Sigmoid colon (tissue), 4 donors: Measurements from ENCODE around the gene XPNPEP3.

ENCODE experiments used
- EP300 ChIP-seq, 4 donors: sonication (generic); formaldehyde crosslinking; IDR thresholded peaks; one replicate each; pipeline ENCODE4 v1.6.1; 2017; ENCODE audit warnings: antibody characterized with exemption in 4 of 4
- POLR2AphosphoS5 ChIP-seq, 4 donors: sonication (generic); formaldehyde crosslinking; IDR thresholded peaks; one replicate each; pipeline ENCODE4 v1.6.1; 2017; ENCODE audit warnings: antibody characterized with exemption in 4 of 4
- TF ChIP-seq, protein P1 (sequence below), 4 experiments: fragments of 450-650 bp in 3 of 4; fragments of 200-600 bp in 1 of 4; IDR thresholded peaks; one replicate each; pipeline ENCODE4 v1.5.1; 2016 to 2019; ENCODE audit warnings: antibody characterized with exemption in 4 of 4, mild to moderate bottlenecking in 3 of 4, moderate library complexity in 2 of 4

GRCh38 chr22:40819599-40820140, 37.3 kb upstream of the XPNPEP3 start:
- TF ChIP-seq, protein P1, sequence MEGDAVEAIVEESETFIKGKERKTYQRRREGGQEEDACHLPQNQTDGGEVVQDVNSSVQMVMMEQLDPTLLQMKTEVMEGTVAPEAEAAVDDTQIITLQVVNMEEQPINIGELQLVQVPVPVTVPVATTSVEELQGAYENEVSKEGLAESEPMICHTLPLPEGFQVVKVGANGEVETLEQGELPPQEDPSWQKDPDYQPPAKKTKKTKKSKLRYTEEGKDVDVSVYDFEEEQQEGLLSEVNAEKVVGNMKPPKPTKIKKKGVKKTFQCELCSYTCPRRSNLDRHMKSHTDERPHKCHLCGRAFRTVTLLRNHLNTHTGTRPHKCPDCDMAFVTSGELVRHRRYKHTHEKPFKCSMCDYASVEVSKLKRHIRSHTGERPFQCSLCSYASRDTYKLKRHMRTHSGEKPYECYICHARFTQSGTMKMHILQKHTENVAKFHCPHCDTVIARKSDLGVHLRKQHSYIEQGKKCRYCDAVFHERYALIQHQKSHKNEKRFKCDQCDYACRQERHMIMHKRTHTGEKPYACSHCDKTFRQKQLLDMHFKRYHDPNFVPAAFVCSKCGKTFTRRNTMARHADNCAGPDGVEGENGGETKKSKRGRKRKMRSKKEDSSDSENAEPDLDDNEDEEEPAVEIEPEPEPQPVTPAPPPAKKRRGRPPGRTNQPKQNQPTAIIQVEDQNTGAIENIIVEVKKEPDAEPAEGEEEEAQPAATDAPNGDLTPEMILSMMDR (IDR thresholded peaks at IDR 0.05): no peak
- TF ChIP-seq POLR2AphosphoS5 (IDR thresholded peaks at IDR 0.05) (no peak), EP300 (IDR thresholded peaks at IDR 0.05) (no peak)
